8988T (cell line): ENCODE results near the gene C16orf54.
"Not testable (repeated sequence)": the region's sequence is repeated elsewhere in the genome, so short reads cannot be mapped to it uniquely, and the experiment has no call there.

Experiments
- DNase-seq: peaks from one replicate; pipeline ENCODE4 v3.0.0; 2011

C16orf54 gene

GRCh38 chr16:29739927-29740629, 5.7 kb downstream of the C16orf54 start:
- not testable (repeated sequence) for DNase-seq

- DNase-seq = no peak
Observed at GRCh38 chr16:29738514-29738913, 7.3 kb downstream of the C16orf54 start.

GRCh38 chr16:29737713-29738112, 8.1 kb downstream of the C16orf54 start:
- no peak for DNase-seq

- no peak for DNase-seq
Observed at GRCh38 chr16:29736764-29737163, 9.0 kb downstream of the C16orf54 start.

GRCh38 chr16:29736112-29736511, 9.7 kb downstream of the C16orf54 start:
- no peak for DNase-seq

- no peak for DNase-seq
Observed at GRCh38 chr16:29734786-29735185, 11.0 kb downstream of the C16orf54 start.

- DNase-seq = not testable (repeated sequence)
Observed at GRCh38 chr16:29731768-29732601, 13.8 kb downstream of the C16orf54 start.

GRCh38 chr16:29730649-29731048, 15.1 kb downstream of the C16orf54 start:
- no peak for DNase-seq

- peak; percentile 40 for DNase-seq
Observed at GRCh38 chr16:29729116-29729521, 16.7 kb downstream of the C16orf54 start.

GRCh38 chr16:29727452-29727851, 18.3 kb downstream of the C16orf54 start:
- no peak for DNase-seq

GRCh38 chr16:29726845-29727377, 18.9 kb downstream of the C16orf54 start:
- DNase-seq = no peak

GRCh38 chr16:29721167-29721879, 24.5 kb downstream of the C16orf54 start:
- not testable (repeated sequence) for DNase-seq

GRCh38 chr16:29720703-29721102, 25.1 kb downstream of the C16orf54 start:
- no peak for DNase-seq

GRCh38 chr16:29719063-29719462, 26.7 kb downstream of the C16orf54 start:
- no peak for DNase-seq

- no peak for DNase-seq
Observed at GRCh38 chr16:29717113-29717512, 28.7 kb downstream of the C16orf54 start.

- no peak for DNase-seq
Observed at GRCh38 chr16:29714972-29715371, 30.8 kb downstream of the C16orf54 start.

- DNase-seq = no peak
Observed at GRCh38 chr16:29714396-29714795, 31.4 kb downstream of the C16orf54 start.

- DNase-seq = no peak
Observed at GRCh38 chr16:29712809-29713208, 33.0 kb downstream of the C16orf54 start.

GRCh38 chr16:29710227-29711219, 35.3 kb downstream of the C16orf54 start:
- DNase-seq = no peak

GRCh38 chr16:29709657-29710056, 36.1 kb downstream of the C16orf54 start:
- not testable (repeated sequence) for DNase-seq

- DNase-seq = no peak
Observed at GRCh38 chr16:29708917-29709600, 36.7 kb downstream of the C16orf54 start.
